ENCODE measurements around the gene THSD7A. TPM values are rescaled to one million over a fixed set of nuclear protein-coding genes. Genes with fewer than 3 reads are reported as not detected.

The THSD7A gene
- total and polyA plus RNA-seq, 2 of the 13 experiments (the other 11 are each of a cell fraction or from before 2014, with no cell fraction given): 0.01 to 0.07 TPM

DNA sequence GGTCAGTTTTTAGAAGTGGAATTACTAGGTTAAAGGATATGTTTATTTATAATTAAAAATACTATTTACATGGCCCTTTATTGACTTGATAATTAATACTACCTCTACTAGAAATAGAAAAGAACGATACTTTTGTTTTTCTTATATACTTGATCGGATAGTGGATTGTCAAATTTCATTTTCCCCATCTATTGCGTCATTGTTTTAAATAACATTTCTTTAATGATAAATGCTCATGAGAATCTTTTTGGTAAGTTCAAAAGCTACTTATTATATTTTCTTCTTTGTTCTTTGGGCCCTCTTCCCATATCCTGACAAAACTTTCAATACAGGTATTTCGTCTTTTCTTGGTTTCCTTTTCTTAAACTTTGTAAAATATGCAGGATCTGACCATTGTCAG, 465.9 kb downstream of the THSD7A start:
- Histone ChIP-seq H3K4me3 (replicated peaks in 1 of 3; ENCODE audit: insufficient read depth in 1 of 3, low read depth in 2 of 3, low read length in 3 of 3) (no peak overlapping the region), H2AFZ (ENCODE audit: low read length) (no peak overlapping the region), H4K20me1 (ENCODE audit: insufficient read depth, low read length) (no peaks in the 10 kb centered on the region), H3K36me3 (replicated peaks in 1 of 2; ENCODE audit: control insufficient read depth in 1 of 2, insufficient read depth in 2 of 2, low read length in 2 of 2) (no peaks in the 10 kb centered on the region), H3K4me2 (ENCODE audit: low read depth, low read length) (no peak overlapping the region), H3K27ac (ENCODE audit: extremely low read length, insufficient read depth, low read length) (no peak overlapping the region), H3K9ac (ENCODE audit: insufficient read depth, low read depth, low read length) (no peak overlapping the region), H3K9me3 (ENCODE audit: low read length) (no peaks in the 10 kb centered on the region), H3K27me3 (ENCODE audit: control insufficient read depth in 1 of 2, insufficient read depth in 2 of 2, low read length in 2 of 2) (no peaks in the 10 kb centered on the region), H3K79me2 (ENCODE audit: insufficient read depth, low read length) (no peaks in the 10 kb centered on the region), H3K4me1 (ENCODE audit: insufficient read depth, low read length) (no peaks in the 10 kb centered on the region)
- WGBS (ENCODE audit: low lambda C conversion rate): 29% methylated on average over 4 of the region's 4 CpGs
- CTCF ChIA-PET (ENCODE audit: low intra/inter-chr PET ratio, low total read pairs): no interaction called here
- intact Hi-C loops (cut with micrococcal nuclease; ENCODE audit: unreplicated experiment): no loop called here
- TF ChIP-seq STAT5B (CRISPR knock-in tag; IDR thresholded peaks at IDR 0.05) (no peak), ZNF253 (CRISPR knock-in tag; IDR thresholded peaks at IDR 0.05; ENCODE audit: borderline replicate concordance) (no peak), MAZ (IDR thresholded peaks at IDR 0.05; ENCODE audit: borderline replicate concordance, low read depth, low read length) (no peak), MAZ (CRISPR knock-in tag; IDR thresholded peaks at IDR 0.05; ENCODE audit: low read depth) (no peak), ZNF83 (CRISPR knock-in tag; IDR thresholded peaks at IDR 0.05; ENCODE audit: borderline replicate concordance) (no peak), ISX (CRISPR knock-in tag; conservative IDR thresholded peaks at IDR 0.05) (no peak), CCDC6 (CRISPR knock-in tag; IDR thresholded peaks at IDR 0.05) (no peak), EHMT2 (IDR thresholded peaks at IDR 0.05; ENCODE audit: borderline replicate concordance, low read depth, low read length) (no peak), ZBTB20 (CRISPR knock-in tag; IDR thresholded peaks at IDR 0.05; ENCODE audit: borderline replicate concordance, low read depth) (no peak), CREM (IDR thresholded peaks at IDR 0.05) (no peak), CREM (CRISPR knock-in tag; IDR thresholded peaks at IDR 0.05) (no peak), ISL2 (CRISPR knock-in tag; IDR thresholded peaks at IDR 0.05) (no peak), ZNF772 (CRISPR knock-in tag; IDR thresholded peaks at IDR 0.05) (no peak), ETV6 (CRISPR knock-in tag; conservative IDR thresholded peaks at IDR 0.05) (no peak)
- TF ChIP-seq, protein P1, sequence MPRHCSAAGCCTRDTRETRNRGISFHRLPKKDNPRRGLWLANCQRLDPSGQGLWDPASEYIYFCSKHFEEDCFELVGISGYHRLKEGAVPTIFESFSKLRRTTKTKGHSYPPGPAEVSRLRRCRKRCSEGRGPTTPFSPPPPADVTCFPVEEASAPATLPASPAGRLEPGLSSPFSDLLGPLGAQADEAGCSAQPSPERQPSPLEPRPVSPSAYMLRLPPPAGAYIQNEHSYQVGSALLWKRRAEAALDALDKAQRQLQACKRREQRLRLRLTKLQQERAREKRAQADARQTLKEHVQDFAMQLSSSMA (CRISPR knock-in tag; IDR thresholded peaks at IDR 0.05): no peak
- POLR2A ChIA-PET: no interaction called here
- in situ Hi-C loops (cut with HindIII; ENCODE audit: extremely low pct_ligation_motif_present, low pct_unique_long_range_greater_than_20kb): no loop called here
- no TSS peak for BruUV-seq (replicated peaks)
- DNase-seq (ENCODE audit: low spot score) (no peak), ATAC-seq (no peak), FAIRE-seq (no peak)
